Lower leg skin (tissue), 4 donors: ENCODE results near the gene FGF12. TPM values are rescaled to one million over a fixed set of nuclear protein-coding genes. Genes with fewer than 3 reads are reported as not detected.

ENCODE experiments used
- DNase-seq, 2 donors: peaks; one replicate each; pipeline ENCODE4 v3.0.0-alpha.2; 2019; ENCODE audit warnings: low spot score in 2 of 2
- H3K4me3 ChIP-seq: fragments of 200-600 bp; sonication (generic); 2 replicates; pipeline ENCODE4 v1.5.1; 2017; ENCODE audit warnings: mild to moderate bottlenecking, low read depth; ENCODE audit not compliant: poor library complexity, severe bottlenecking
- CTCF ChIP-seq, 3 donors: fragments of 450-650 bp; IDR thresholded peaks; one replicate each; pipeline ENCODE4 v1.5.1; 2016; ENCODE audit warnings: antibody characterized with exemption in 3 of 3, mild to moderate bottlenecking in 3 of 3, moderate library complexity in 2 of 3
- POLR2A ChIP-seq, 2 donors: fragments of 450-650 bp; IDR thresholded peaks; one replicate each; pipeline ENCODE4 v1.6.1; 2016 to 2017; ENCODE audit warnings: antibody characterized with exemption in 2 of 2, mild to moderate bottlenecking in 1 of 2, moderate library complexity in 1 of 2
- WGBS, 2 donors: methylation state at CpG; one replicate each; pipeline ENCODE4 v1.1.5; 2018; 5-methylcytosine and 5-hydroxymethylcytosine counted together
- intact Hi-C: fragments of 100-400 bp; cut with DNase I; formaldehyde crosslinking; loops from one replicate; pipeline ENCODE4 v1.15.0; 2023; ENCODE audit warnings: low total_unique reads
- total RNA-seq, 4 donors: library from RNA; depleted of rRNA; stranded (reverse); fragments of >200 nt; gene quantifications; one replicate each; pipeline ENCODE4 v1.1.0, GENCODE V29; 2016

FGF12 gene
- total RNA-seq, 4 donors from 2014 or later, result 0.05 to 0.45 (median 0.19) TPM; not detected in 1

GRCh38 chr3:192339214-192339613 is 388.1 kb downstream of the FGF12 start:
- no peak overlapping the region for H3K4me3 ChIP-seq
- intact Hi-C loops, result no loop called here
- WGBS, 2 donors, result 73 to 86% methylated on average over 2 of the region's 2 CpGs
- TF ChIP-seq CTCF (IDR thresholded peaks at IDR 0.05) (no peak), POLR2A (IDR thresholded peaks at IDR 0.05) (no peak)
- DNase-seq, result no peak

DNA sequence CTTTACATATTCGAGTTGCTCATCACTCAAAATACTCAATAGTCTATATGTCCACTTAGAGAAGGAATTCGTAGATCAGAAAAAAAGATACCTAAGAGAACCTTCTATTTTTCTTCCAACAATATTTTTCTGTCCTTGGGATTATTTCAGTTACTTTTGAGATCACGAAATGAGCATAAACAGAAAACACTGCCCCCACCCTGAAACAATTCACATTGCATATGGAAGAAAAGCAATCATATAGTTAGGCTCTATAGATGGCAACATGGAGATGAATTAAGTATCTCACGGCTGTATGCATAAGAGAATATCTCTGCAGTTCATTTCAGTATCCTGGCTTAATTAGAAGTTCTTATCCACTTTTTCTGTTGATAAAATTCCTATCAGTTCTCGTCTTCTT is 391.1 kb downstream of the FGF12 start:
- WGBS, 2 donors, result 73 to 77% methylated on average over 5 of the region's 5 CpGs
- intact Hi-C loops, result no loop called here
- no peak overlapping the region for H3K4me3 ChIP-seq
- TF ChIP-seq CTCF (IDR thresholded peaks at IDR 0.05) (no peak), POLR2A (IDR thresholded peaks at IDR 0.05) (no peak)
- no peak for DNase-seq

- DNase-seq, result no peak
- TF ChIP-seq POLR2A (IDR thresholded peaks at IDR 0.05), result no peak
- no peak for TF ChIP-seq CTCF (IDR thresholded peaks at IDR 0.05)
- intact Hi-C loops, result no loop called here
- no peak overlapping the region for H3K4me3 ChIP-seq
- 44 to 48% methylated on average over 6 of the region's 6 CpGs for WGBS, 2 donors
Measured at GRCh38 chr3:192332386-192333291, 394.7 kb downstream of the FGF12 start.

DNA sequence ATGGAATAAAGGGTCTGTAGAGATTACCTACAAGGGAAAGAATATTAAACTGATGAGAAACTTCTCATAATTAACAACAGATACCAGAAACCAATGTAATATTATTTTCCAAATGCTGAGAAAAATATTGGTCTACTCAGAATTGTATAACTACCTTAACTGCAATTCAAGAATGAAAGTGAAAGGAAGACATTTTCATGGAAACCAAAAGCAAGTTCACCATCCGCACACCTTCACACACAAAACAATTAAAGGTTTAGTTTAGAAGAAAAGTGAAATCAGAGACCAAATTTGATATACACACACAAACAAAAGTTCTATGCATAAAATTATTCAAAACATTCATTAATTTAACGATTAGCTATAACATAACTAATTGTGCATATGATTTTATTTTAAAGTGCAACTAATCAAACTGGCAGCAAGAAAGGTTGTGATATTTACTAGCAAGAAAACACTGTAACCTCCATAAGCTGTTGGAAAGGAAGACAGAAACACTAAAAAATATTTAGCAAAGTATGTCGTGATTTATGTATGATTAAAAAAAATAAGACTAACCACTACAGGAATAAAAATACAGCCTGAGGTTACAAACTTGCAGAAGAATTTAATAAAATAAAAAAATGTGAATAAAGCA is 395.5 kb downstream of the FGF12 start:
- no peak overlapping the region for H3K4me3 ChIP-seq
- TF ChIP-seq CTCF (IDR thresholded peaks at IDR 0.05) (no peak), POLR2A (IDR thresholded peaks at IDR 0.05) (no peak)
- intact Hi-C loops, result no loop called here
- DNase-seq, result no peak
- WGBS, 2 donors, result 56 to 59% methylated on average over 3 of the region's 3 CpGs

GRCh38 chr3:192326656-192327055 is 400.7 kb downstream of the FGF12 start:
- intact Hi-C loops, result no loop called here
- no peak overlapping the region for H3K4me3 ChIP-seq
- TF ChIP-seq CTCF (IDR thresholded peaks at IDR 0.05) (no peak), POLR2A (IDR thresholded peaks at IDR 0.05) (no peak)
- 61 to 67% methylated on average over 2 of the region's 2 CpGs for WGBS, 2 donors
- DNase-seq, result no peak
